Keratinocyte (primary cell): ENCODE measurements around the gene KMT2E. TPM values are rescaled to one million over a fixed set of nuclear protein-coding genes. Genes with fewer than 3 reads are reported as not detected.

ENCODE experiments used
- DNase-seq: peaks from one replicate; pipeline ENCODE4 v3.0.0-alpha.2; 2011; ENCODE audit warnings: low read depth, missing footprints, low spot score
- FAIRE-seq: peaks from 2 replicates; lab custom pipeline; 2011; peaks lifted over from hg19 to GRCh38; lab: Jason Lieb, UNC
- H2AFZ ChIP-seq: 2 replicates; pipeline ENCODE4 v1.6.0; 2012; ENCODE audit warnings: low read length, control low read depth, inconsistent platforms; ENCODE audit not compliant: control insufficient read depth
- H3K27ac ChIP-seq: 2 replicates; pipeline ENCODE4 v1.5.1; 2011; ENCODE audit warnings: low read length; ENCODE audit not compliant: control insufficient read depth, insufficient read depth
- H3K27me3 ChIP-seq: 3 replicates; pipeline ENCODE4 v1.6.0; 2011; ENCODE audit warnings: low read length; ENCODE audit not compliant: control insufficient read depth, insufficient read depth; ENCODE audit errors: extremely low read depth
- H3K36me3 ChIP-seq, 2 experiments: 2 replicates in 1 of 2; 3 replicates in 1 of 2; pipeline ENCODE4 v1.5.1; 2011; ENCODE audit warnings: low read length in 2 of 2, mild to moderate bottlenecking in 1 of 2; ENCODE audit not compliant: control insufficient read depth in 2 of 2, insufficient read depth in 2 of 2; ENCODE audit errors: extremely low read depth in 1 of 2
- H3K4me1 ChIP-seq: 3 replicates; pipeline ENCODE4 v1.5.1; 2011; ENCODE audit warnings: low read length; ENCODE audit not compliant: control insufficient read depth, insufficient read depth; ENCODE audit errors: extremely low read depth
- H3K4me2 ChIP-seq: 3 replicates; pipeline ENCODE4 v1.6.0; 2011; ENCODE audit warnings: low read depth, low read length; ENCODE audit not compliant: control insufficient read depth, insufficient read depth; ENCODE audit errors: extremely low read depth
- H3K4me3 ChIP-seq, 3 experiments: fragments of 200-600 bp in 1 of 3; sonication (generic) in 1 of 3; 2 replicates in 2 of 3; 3 replicates in 1 of 3; pipeline ENCODE4 v1.5.1; 2011 to 2016; ENCODE audit warnings: low read length in 3 of 3, mild to moderate bottlenecking in 3 of 3, control low read depth in 2 of 3, inconsistent platforms in 1 of 3, low read depth in 1 of 3, mixed read lengths in 1 of 3, mixed run types in 1 of 3, moderate library complexity in 1 of 3; ENCODE audit not compliant: control insufficient read depth in 2 of 3, insufficient read depth in 2 of 3; ENCODE audit errors: extremely low read depth in 1 of 3
- H3K79me2 ChIP-seq: 2 replicates; pipeline ENCODE4 v1.6.0; 2012; ENCODE audit warnings: low read length; ENCODE audit not compliant: control insufficient read depth, insufficient read depth
- H3K9ac ChIP-seq: 3 replicates; pipeline ENCODE4 v1.6.0; 2011; ENCODE audit warnings: low read length; ENCODE audit not compliant: control insufficient read depth, insufficient read depth; ENCODE audit errors: extremely low read depth
- H3K9me1 ChIP-seq: 3 replicates; pipeline ENCODE4 v1.6.0; 2011; ENCODE audit warnings: low read length; ENCODE audit not compliant: control insufficient read depth, insufficient read depth; ENCODE audit errors: extremely low read depth
- H3K9me3 ChIP-seq: 2 replicates; pipeline ENCODE4 v1.5.1; 2012; ENCODE audit warnings: low read depth, low read length; ENCODE audit not compliant: control insufficient read depth
- H4K20me1 ChIP-seq: 3 replicates; pipeline ENCODE4 v1.6.0; 2011; ENCODE audit warnings: low read length; ENCODE audit not compliant: control insufficient read depth, insufficient read depth; ENCODE audit errors: extremely low read depth
- EZH2 ChIP-seq: IDR thresholded peaks from one replicate; pipeline ENCODE4 v1.6.1; 2012; ENCODE audit warnings: inconsistent platforms, mild to moderate bottlenecking, low read length, moderate library complexity
- dilution Hi-C: fragments of 300-500 bp; cut with MboI; formaldehyde crosslinking; loops from one replicate; pipeline ENCODE4 v1.7.0; 2020; ENCODE audit warnings: low sequenced_read_pairs; ENCODE audit not compliant: extremely low pct_ligation_motif_present
- polyA plus RNA-seq, 5 experiments: library from polyadenylated mRNA; depleted of rRNA in 3 of 5; stranded (reverse) in 3 of 5; stranded (forward) in 1 of 5; unstranded in 1 of 5; fragments of >200 nt; gene quantifications; 1 replicate in 1 of 5; 2 replicates in 3 of 5; 3 replicates in 1 of 5; pipeline versions ENCODE4 v1.2.1 to v1.2.3, GENCODE V29; 2011 to 2012; ENCODE audit warnings: missing spikeins in 2 of 5, low read depth in 1 of 5, low replicate concordance in 1 of 5
- TF ChIP-seq, protein P1 (sequence below), 3 experiments: IDR thresholded peaks in 1 of 3; conservative IDR thresholded peaks in 1 of 3; optimal IDR thresholded peaks in 1 of 3; 2 replicates in 2 of 3; 3 replicates in 1 of 3; pipeline versions ENCODE3 to v1.5.1; 2011; ENCODE audit warnings: low read length in 3 of 3, mild to moderate bottlenecking in 3 of 3, moderate library complexity in 2 of 3, control low read depth in 1 of 3, inconsistent platforms in 1 of 3; ENCODE audit not compliant: insufficient read depth in 2 of 3; ENCODE audit errors: extremely low read depth in 1 of 3

KMT2E gene
- polyA plus RNA-seq, 1 donor (not counting 4 experiments of a cell fraction or from before 2014, with no cell fraction given), result 12.9 TPM

- H3K27ac ChIP-seq, result no peak overlapping the region
- no peak overlapping the region for H2AFZ ChIP-seq
- no peaks in the 10 kb centered on the region for H3K9me3 ChIP-seq
- TF ChIP-seq, protein P1, sequence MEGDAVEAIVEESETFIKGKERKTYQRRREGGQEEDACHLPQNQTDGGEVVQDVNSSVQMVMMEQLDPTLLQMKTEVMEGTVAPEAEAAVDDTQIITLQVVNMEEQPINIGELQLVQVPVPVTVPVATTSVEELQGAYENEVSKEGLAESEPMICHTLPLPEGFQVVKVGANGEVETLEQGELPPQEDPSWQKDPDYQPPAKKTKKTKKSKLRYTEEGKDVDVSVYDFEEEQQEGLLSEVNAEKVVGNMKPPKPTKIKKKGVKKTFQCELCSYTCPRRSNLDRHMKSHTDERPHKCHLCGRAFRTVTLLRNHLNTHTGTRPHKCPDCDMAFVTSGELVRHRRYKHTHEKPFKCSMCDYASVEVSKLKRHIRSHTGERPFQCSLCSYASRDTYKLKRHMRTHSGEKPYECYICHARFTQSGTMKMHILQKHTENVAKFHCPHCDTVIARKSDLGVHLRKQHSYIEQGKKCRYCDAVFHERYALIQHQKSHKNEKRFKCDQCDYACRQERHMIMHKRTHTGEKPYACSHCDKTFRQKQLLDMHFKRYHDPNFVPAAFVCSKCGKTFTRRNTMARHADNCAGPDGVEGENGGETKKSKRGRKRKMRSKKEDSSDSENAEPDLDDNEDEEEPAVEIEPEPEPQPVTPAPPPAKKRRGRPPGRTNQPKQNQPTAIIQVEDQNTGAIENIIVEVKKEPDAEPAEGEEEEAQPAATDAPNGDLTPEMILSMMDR (optimal IDR thresholded peaks at IDR 0.05 in 1 of 3, IDR thresholded peaks at IDR 0.05 in 1 of 3, conservative IDR thresholded peaks at IDR 0.05 in 1 of 3; ENCODE audit: extremely low read depth in 1 of 3, insufficient read depth in 2 of 3, low read length in 3 of 3), result no peak
- TF ChIP-seq EZH2, result no peak
- FAIRE-seq, result no peak
- peaks cover 6% of the 10 kb centered on the region for H4K20me1 ChIP-seq
- peaks cover 6% of the 10 kb centered on the region for H3K4me1 ChIP-seq
- peaks cover 91% of the 10 kb centered on the region for H3K79me2 ChIP-seq
- H3K36me3 ChIP-seq, result peaks cover 3 to 6% of the 10 kb centered on the region in 2 experiments
- no peak overlapping the region for H3K4me3 ChIP-seq
- no peak overlapping the region for H3K9ac ChIP-seq
- dilution Hi-C loops, result no loop called here
- no peaks in the 10 kb centered on the region for H3K27me3 ChIP-seq
- DNase-seq, result no peak
- no peak overlapping the region for H3K4me2 ChIP-seq
- H3K9me1 ChIP-seq, result peaks cover 2% of the 10 kb centered on the region
Measured at GRCh38 chr7:105055621-105056020, 41.6 kb downstream of the KMT2E start.

DNA sequence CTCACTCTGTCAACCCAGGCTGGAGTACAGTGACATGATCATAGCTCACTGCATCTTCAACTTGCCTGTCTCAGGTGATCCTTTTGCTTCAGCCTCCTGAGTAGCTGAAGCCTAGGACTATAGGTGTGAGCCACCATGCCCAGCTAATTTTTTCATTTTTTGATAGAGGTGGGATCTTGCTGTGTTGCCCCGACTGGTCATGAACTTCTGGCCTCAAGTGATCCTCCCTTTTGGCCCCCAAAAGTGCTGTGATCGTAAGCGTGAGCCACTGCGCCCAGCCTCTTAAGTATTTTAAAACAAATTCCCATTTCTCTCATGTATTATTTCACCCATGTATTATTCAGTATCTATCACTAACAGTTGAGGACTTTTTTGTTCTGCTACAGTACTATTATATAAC is 43.5 kb downstream of the KMT2E start:
- H3K27ac ChIP-seq, result no peak overlapping the region

More for the DNA sequence above, 43.5 kb downstream of the KMT2E start:
- H3K36me3 ChIP-seq, result peaks cover 0 to 5% of the 10 kb centered on the region in 2 experiments
- TF ChIP-seq, protein P1 (optimal IDR thresholded peaks at IDR 0.05 in 1 of 3, IDR thresholded peaks at IDR 0.05 in 1 of 3, conservative IDR thresholded peaks at IDR 0.05 in 1 of 3; ENCODE audit: extremely low read depth in 1 of 3, insufficient read depth in 2 of 3, low read length in 3 of 3), result no peak
- TF ChIP-seq EZH2, result no peak
- H2AFZ ChIP-seq, result no peak overlapping the region
- H3K4me3 ChIP-seq, result no peak overlapping the region
- H3K9ac ChIP-seq, result no peak overlapping the region
- DNase-seq (no peak), FAIRE-seq (no peak)
- H3K4me1 ChIP-seq, result peaks cover 6% of the 10 kb centered on the region
- H3K9me3 ChIP-seq, result no peaks in the 10 kb centered on the region
- peaks cover 88% of the 10 kb centered on the region for H3K79me2 ChIP-seq
- no peaks in the 10 kb centered on the region for H3K27me3 ChIP-seq
- peaks cover 2% of the 10 kb centered on the region for H3K9me1 ChIP-seq
- H4K20me1 ChIP-seq, result peaks cover 4% of the 10 kb centered on the region
- no peak overlapping the region for H3K4me2 ChIP-seq
- dilution Hi-C loops, result no loop called here
